OCI-LY1 (cell line): ENCODE measurements around the gene EMD.

Source experiments
- H2AFZ ChIP-seq: fragments of 200-600 bp; sonication (generic), shearing (Covaris generic); 2 replicates; pipeline ENCODE4 v1.6.0; 2014; ENCODE audit warnings: antibody characterized with exemption, mild to moderate bottlenecking, low read length
- H3F3A ChIP-seq: fragments of 200-600 bp; sonication (generic), shearing (Covaris generic); 2 replicates; pipeline ENCODE4 v1.6.0; 2014; ENCODE audit warnings: mild to moderate bottlenecking, antibody characterized with exemption, low read length, moderate library complexity; ENCODE audit not compliant: insufficient read depth
- H3K27ac ChIP-seq: fragments of 200-600 bp; sonication (generic); 2 replicates; pipeline ENCODE4 v1.5.1; 2014; ENCODE audit warnings: low read length, mixed run types, mild to moderate bottlenecking, low read depth; ENCODE audit not compliant: poor library complexity, severe bottlenecking
- H3K27me3 ChIP-seq: fragments of 200-600 bp; sonication (generic); 2 replicates; pipeline ENCODE4 v1.6.0; 2014; ENCODE audit warnings: antibody characterized with exemption, mild to moderate bottlenecking, low read length, moderate library complexity; ENCODE audit not compliant: insufficient read depth
- H3K36me3 ChIP-seq: fragments of 200-600 bp; sonication (generic); 2 replicates; pipeline ENCODE4 v1.6.1; 2014; ENCODE audit warnings: mild to moderate bottlenecking, antibody characterized with exemption, low read length, moderate library complexity, mixed read lengths; ENCODE audit not compliant: insufficient read depth
- H3K4me1 ChIP-seq: fragments of 200-600 bp; sonication (generic); 2 replicates; pipeline ENCODE4 v1.5.1; 2014; ENCODE audit warnings: mild to moderate bottlenecking, low read length, moderate library complexity; ENCODE audit not compliant: insufficient read depth, severe bottlenecking
- H3K4me2 ChIP-seq: fragments of 200-600 bp; sonication (generic), shearing (Covaris generic); 2 replicates; pipeline ENCODE4 v1.6.1; 2014; ENCODE audit warnings: low read length
- H3K4me3 ChIP-seq: fragments of 200-600 bp; sonication (generic); 2 replicates; pipeline ENCODE4 v1.5.1; 2014; ENCODE audit warnings: low read length, low read depth, mild to moderate bottlenecking, mixed read lengths; ENCODE audit not compliant: poor library complexity, severe bottlenecking
- H3K79me2 ChIP-seq: fragments of 200-600 bp; shearing (Covaris generic); 2 replicates; pipeline ENCODE4 v1.6.1; 2016; ENCODE audit warnings: mixed run types, low read length, mixed read lengths; ENCODE audit not compliant: insufficient read depth
- H3K9ac ChIP-seq: fragments of 200-600 bp; sonication (generic), shearing (Covaris generic); 2 replicates; pipeline ENCODE4 v1.6.1; 2014; ENCODE audit warnings: mild to moderate bottlenecking, low read length, mixed read lengths
- H3K9me2 ChIP-seq: fragments of 200-600 bp; sonication (generic), shearing (Covaris generic); 2 replicates; pipeline ENCODE4 v1.6.1; 2014; ENCODE audit warnings: low read depth, mild to moderate bottlenecking, low read length, mixed read lengths
- H3K9me3 ChIP-seq: fragments of 200-600 bp; shearing (Covaris generic); 2 replicates; pipeline ENCODE4 v1.6.1; 2014; ENCODE audit warnings: low read length, mixed read lengths
- H4K20me1 ChIP-seq: fragments of 200-600 bp; sonication (generic), shearing (Covaris generic); 2 replicates; pipeline ENCODE4 v1.6.0; 2016; ENCODE audit warnings: mild to moderate bottlenecking, low read length; ENCODE audit not compliant: insufficient read depth
- CTCF ChIP-seq: fragments of 200-600 bp; sonication (generic), shearing (Covaris generic); IDR thresholded peaks from 2 replicates; pipeline ENCODE4 v1.5.1; 2017; ENCODE audit warnings: mild to moderate bottlenecking, antibody characterized with exemption, low read length, moderate library complexity, mixed read lengths
- EZH2 ChIP-seq: fragments of 200-600 bp; sonication (generic), shearing (Covaris generic); IDR thresholded peaks from 2 replicates; pipeline ENCODE4 v1.8.0; 2017; ENCODE audit warnings: borderline replicate concordance, mixed run types, mild to moderate bottlenecking, antibody characterized with exemption, low read length, moderate library complexity, mixed read lengths

EMD gene

GRCh38 chrX:154417157-154417556 is 38.1 kb downstream of the EMD start:
- H2AFZ ChIP-seq = no peak overlapping the region
- no peak overlapping the region for H3K9ac ChIP-seq
- H3K4me1 ChIP-seq = peaks cover 6% of the 10 kb centered on the region
- H3K27me3 ChIP-seq = no peaks in the 10 kb centered on the region
- H3K36me3 ChIP-seq = no peaks in the 10 kb centered on the region
- H3K9me3 ChIP-seq = no peaks in the 10 kb centered on the region
- TF ChIP-seq EZH2 = no peak
- no peak for TF ChIP-seq CTCF
- H3K9me2 ChIP-seq = no peaks in the 10 kb centered on the region
- H3K4me2 ChIP-seq = no peak overlapping the region
- H3K4me3 ChIP-seq = no peak overlapping the region
- H3K79me2 ChIP-seq = no peaks in the 10 kb centered on the region
- H3F3A ChIP-seq = no peaks in the 10 kb centered on the region
- no peak overlapping the region for H3K27ac ChIP-seq
- no peaks in the 10 kb centered on the region for H4K20me1 ChIP-seq

GRCh38 chrX:154419189-154419588 is 40.1 kb downstream of the EMD start:
- H4K20me1 ChIP-seq = no peaks in the 10 kb centered on the region
- no peak overlapping the region for H3K4me2 ChIP-seq
- H3K9me3 ChIP-seq = no peaks in the 10 kb centered on the region
- TF ChIP-seq EZH2 (no peak), CTCF (no peak)
- H3K27ac ChIP-seq = no peak overlapping the region
- H3K27me3 ChIP-seq = no peaks in the 10 kb centered on the region
- H3K4me3 ChIP-seq = no peak overlapping the region
- no peaks in the 10 kb centered on the region for H3K36me3 ChIP-seq
- no peak overlapping the region for H3K9ac ChIP-seq
- H3K79me2 ChIP-seq = no peaks in the 10 kb centered on the region
- no peaks in the 10 kb centered on the region for H3K4me1 ChIP-seq
- H2AFZ ChIP-seq = no peak overlapping the region
- no peaks in the 10 kb centered on the region for H3F3A ChIP-seq
- no peaks in the 10 kb centered on the region for H3K9me2 ChIP-seq

GRCh38 chrX:154419688-154420401 is 40.8 kb downstream of the EMD start:
- Histone ChIP-seq H3K27ac (no peak overlapping the region), H3K27me3 (no peaks in the 10 kb centered on the region), H3K4me3 (no peak overlapping the region), H3K9me3 (no peaks in the 10 kb centered on the region), H3K4me1 (no peaks in the 10 kb centered on the region), H3K79me2 (no peaks in the 10 kb centered on the region), H4K20me1 (no peaks in the 10 kb centered on the region), H3F3A (no peaks in the 10 kb centered on the region), H3K9me2 (no peaks in the 10 kb centered on the region), H3K9ac (no peak overlapping the region), H2AFZ (no peak overlapping the region), H3K36me3 (no peaks in the 10 kb centered on the region), H3K4me2 (no peak overlapping the region)
- TF ChIP-seq EZH2 (no peak), CTCF (no peak)
